HepG2 (cell line): ENCODE data around the gene ADARB1.

Experiments
- HNRNPH1 ChIP-seq: fragments of 200-400 bp; formaldehyde crosslinking; optimal IDR thresholded peaks from 2 replicates; pipeline ENCODE3; 2017; ENCODE audit warnings: mild to moderate bottlenecking, low read depth, low read length
- KLF16 ChIP-seq, 2 experiments: sonication (generic) in 1 of 2; formaldehyde crosslinking in 1 of 2; IDR thresholded peaks; 2 replicates each; pipeline versions ENCODE4 v1.6.1 to v1.8.0; 2016 to 2023; ENCODE audit warnings: missing genetic modification reagents in 2 of 2, missing compliant biosample characterization in 1 of 2
- MZF1 ChIP-seq: sonication (generic); formaldehyde crosslinking; IDR thresholded peaks from 2 replicates; pipeline ENCODE4 v1.8.1; 2023; ENCODE audit warnings: mild to moderate bottlenecking, missing genetic modification reagents, borderline replicate concordance
- SUZ12 ChIP-seq: fragments of 150-350 bp; IDR thresholded peaks from 2 replicates; pipeline ENCODE4 v1.6.1; 2014; ENCODE audit warnings: low read depth, low read length
- TMF1 ChIP-seq: sonication (generic); formaldehyde crosslinking; IDR thresholded peaks from 2 replicates; pipeline ENCODE4 v1.8.1; 2022; ENCODE audit warnings: low read depth, missing genetic modification reagents
- ZNF160 ChIP-seq: sonication (generic); formaldehyde crosslinking; IDR thresholded peaks from 2 replicates; pipeline ENCODE4 v1.8.0; 2022; ENCODE audit warnings: mild to moderate bottlenecking, inconsistent platforms, missing genetic modification reagents
- TF ChIP-seq, protein P1 (sequence below): sonication (generic); formaldehyde crosslinking; IDR thresholded peaks from 2 replicates; pipeline ENCODE4 v1.5.0; 2020; ENCODE audit warnings: mild to moderate bottlenecking, missing genetic modification reagents, moderate library complexity
- TF ChIP-seq, protein P2 (sequence below): sonication (generic); formaldehyde crosslinking; IDR thresholded peaks from 2 replicates; pipeline ENCODE4 v1.4.0; 2020; ENCODE audit warnings: missing genetic modification reagents
- TF ChIP-seq, protein P3 (sequence below): sonication (generic); formaldehyde crosslinking; conservative IDR thresholded peaks from 2 replicates; pipeline ENCODE4 v1.4.0; 2020; ENCODE audit warnings: missing genetic modification reagents

DNA sequence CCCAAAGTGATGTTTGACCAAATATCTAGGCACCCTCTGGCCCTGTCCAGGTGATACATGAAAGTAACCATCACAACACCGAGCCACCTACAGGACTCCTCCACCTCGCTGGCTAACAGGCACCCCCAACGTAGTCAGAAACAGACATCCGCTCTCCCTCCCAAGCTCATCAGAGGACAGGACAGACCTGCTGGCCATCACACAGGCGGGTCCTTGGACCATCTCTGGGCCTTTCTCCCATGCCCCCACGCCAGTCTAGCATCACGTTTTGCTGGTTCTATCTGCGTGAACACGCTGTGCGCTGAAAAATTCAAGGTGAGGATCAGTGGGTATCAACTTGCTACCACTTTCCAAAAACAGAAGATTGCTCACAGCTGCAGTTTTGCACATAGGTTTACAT lies 21.4 kb upstream of the ADARB1 start:
- TF ChIP-seq, protein P1, sequence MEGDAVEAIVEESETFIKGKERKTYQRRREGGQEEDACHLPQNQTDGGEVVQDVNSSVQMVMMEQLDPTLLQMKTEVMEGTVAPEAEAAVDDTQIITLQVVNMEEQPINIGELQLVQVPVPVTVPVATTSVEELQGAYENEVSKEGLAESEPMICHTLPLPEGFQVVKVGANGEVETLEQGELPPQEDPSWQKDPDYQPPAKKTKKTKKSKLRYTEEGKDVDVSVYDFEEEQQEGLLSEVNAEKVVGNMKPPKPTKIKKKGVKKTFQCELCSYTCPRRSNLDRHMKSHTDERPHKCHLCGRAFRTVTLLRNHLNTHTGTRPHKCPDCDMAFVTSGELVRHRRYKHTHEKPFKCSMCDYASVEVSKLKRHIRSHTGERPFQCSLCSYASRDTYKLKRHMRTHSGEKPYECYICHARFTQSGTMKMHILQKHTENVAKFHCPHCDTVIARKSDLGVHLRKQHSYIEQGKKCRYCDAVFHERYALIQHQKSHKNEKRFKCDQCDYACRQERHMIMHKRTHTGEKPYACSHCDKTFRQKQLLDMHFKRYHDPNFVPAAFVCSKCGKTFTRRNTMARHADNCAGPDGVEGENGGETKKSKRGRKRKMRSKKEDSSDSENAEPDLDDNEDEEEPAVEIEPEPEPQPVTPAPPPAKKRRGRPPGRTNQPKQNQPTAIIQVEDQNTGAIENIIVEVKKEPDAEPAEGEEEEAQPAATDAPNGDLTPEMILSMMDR (CRISPR knock-in tag), result no peak
- TF ChIP-seq HNRNPH1 (no peak), TMF1 (no peak), SUZ12 (no peak), KLF16 (CRISPR knock-in tag; IDR thresholded peaks at IDR 0.05) (no peak), ZNF160 (CRISPR knock-in tag) (no peak), MZF1 (CRISPR knock-in tag) (no peak)
- TF ChIP-seq, protein P2, sequence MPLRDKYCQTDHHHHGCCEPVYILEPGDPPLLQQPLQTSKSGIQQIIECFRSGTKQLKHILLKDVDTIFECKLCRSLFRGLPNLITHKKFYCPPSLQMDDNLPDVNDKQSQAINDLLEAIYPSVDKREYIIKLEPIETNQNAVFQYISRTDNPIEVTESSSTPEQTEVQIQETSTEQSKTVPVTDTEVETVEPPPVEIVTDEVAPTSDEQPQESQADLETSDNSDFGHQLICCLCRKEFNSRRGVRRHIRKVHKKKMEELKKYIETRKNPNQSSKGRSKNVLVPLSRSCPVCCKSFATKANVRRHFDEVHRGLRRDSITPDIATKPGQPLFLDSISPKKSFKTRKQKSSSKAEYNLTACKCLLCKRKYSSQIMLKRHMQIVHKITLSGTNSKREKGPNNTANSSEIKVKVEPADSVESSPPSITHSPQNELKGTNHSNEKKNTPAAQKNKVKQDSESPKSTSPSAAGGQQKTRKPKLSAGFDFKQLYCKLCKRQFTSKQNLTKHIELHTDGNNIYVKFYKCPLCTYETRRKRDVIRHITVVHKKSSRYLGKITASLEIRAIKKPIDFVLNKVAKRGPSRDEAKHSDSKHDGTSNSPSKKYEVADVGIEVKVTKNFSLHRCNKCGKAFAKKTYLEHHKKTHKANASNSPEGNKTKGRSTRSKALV (CRISPR knock-in tag), result no peak
- TF ChIP-seq, protein P3, sequence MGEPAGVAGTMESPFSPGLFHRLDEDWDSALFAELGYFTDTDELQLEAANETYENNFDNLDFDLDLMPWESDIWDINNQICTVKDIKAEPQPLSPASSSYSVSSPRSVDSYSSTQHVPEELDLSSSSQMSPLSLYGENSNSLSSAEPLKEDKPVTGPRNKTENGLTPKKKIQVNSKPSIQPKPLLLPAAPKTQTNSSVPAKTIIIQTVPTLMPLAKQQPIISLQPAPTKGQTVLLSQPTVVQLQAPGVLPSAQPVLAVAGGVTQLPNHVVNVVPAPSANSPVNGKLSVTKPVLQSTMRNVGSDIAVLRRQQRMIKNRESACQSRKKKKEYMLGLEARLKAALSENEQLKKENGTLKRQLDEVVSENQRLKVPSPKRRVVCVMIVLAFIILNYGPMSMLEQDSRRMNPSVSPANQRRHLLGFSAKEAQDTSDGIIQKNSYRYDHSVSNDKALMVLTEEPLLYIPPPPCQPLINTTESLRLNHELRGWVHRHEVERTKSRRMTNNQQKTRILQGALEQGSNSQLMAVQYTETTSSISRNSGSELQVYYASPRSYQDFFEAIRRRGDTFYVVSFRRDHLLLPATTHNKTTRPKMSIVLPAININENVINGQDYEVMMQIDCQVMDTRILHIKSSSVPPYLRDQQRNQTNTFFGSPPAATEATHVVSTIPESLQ (CRISPR knock-in tag), result no peak
